H1 (cell line): Measurements from ENCODE around the gene CACNG7.

Experiments used
- BACH1 ChIP-seq: IDR thresholded peaks from 2 replicates; pipeline ENCODE4 v1.6.1; 2012; ENCODE audit warnings: low read length, improper control_type of control experiment
- RFX5 ChIP-seq: IDR thresholded peaks from 2 replicates; pipeline ENCODE4 v1.6.1; 2011; ENCODE audit warnings: low read depth, low read length, improper control_type of control experiment, borderline replicate concordance
- TF ChIP-seq, protein P1 (sequence below), 3 experiments: IDR thresholded peaks; 1 replicate in 2 of 3; 2 replicates in 1 of 3; pipeline versions ENCODE4 v1.5.1 to v1.6.1; 2011; ENCODE audit warnings: low read length in 3 of 3, mild to moderate bottlenecking in 3 of 3, inconsistent platforms in 2 of 3, low read depth in 1 of 3, moderate library complexity in 1 of 3; ENCODE audit not compliant: insufficient read depth in 1 of 3; ENCODE audit errors: control extremely low read depth in 1 of 3

DNA sequence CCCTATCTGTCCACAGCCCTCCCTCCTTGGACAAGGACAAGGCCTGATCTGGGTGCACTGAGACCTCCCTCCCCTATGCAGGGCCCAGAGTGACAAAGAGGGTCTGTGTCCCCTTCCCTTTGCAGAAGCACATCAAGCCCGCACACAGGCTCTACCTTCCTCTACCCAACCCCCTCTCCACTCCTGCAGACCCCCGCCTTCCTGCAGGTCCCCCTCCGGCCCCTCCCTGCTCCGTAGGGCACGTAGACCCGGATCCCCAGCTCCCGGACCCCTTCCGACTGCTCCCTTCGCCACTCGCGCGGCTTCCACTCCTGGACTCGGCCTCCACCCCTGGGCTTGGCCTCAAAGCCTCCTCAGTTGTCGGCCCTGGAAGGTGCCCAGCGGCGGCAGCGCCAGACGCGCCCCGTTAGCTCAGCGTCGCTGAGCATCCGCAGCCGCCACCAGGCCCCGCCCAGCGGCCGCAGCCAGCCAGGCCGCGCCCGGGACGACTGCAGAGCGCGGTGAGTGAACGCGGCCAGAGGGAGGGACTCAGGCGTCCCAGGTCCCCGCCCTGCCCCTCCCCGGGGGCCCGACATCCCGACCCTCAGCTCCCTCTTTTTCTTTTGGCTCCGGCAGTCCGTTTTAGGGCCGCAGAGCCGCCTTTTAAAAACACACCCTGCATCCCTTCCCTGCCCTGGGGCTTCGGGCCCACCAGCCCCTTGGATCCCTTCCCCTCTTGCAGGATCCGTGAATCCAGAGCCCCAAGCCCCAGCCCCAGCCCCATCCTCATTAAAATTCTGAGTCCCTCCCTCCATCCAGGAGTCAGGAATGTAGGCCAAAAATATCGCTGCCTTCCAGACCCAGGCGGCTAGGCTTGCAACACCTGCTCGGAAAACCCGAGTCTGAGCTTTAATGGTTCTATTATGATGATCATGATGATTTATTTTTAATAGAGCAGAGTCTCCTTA lies 42.9 kb upstream of the CACNG7 start:
- TF ChIP-seq RFX5 (no peak), BACH1 (no peak)
- TF ChIP-seq, protein P1, sequence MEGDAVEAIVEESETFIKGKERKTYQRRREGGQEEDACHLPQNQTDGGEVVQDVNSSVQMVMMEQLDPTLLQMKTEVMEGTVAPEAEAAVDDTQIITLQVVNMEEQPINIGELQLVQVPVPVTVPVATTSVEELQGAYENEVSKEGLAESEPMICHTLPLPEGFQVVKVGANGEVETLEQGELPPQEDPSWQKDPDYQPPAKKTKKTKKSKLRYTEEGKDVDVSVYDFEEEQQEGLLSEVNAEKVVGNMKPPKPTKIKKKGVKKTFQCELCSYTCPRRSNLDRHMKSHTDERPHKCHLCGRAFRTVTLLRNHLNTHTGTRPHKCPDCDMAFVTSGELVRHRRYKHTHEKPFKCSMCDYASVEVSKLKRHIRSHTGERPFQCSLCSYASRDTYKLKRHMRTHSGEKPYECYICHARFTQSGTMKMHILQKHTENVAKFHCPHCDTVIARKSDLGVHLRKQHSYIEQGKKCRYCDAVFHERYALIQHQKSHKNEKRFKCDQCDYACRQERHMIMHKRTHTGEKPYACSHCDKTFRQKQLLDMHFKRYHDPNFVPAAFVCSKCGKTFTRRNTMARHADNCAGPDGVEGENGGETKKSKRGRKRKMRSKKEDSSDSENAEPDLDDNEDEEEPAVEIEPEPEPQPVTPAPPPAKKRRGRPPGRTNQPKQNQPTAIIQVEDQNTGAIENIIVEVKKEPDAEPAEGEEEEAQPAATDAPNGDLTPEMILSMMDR (IDR thresholded peaks at IDR 0.05; ENCODE audit: control extremely low read depth in 1 of 3, insufficient read depth in 1 of 3, low read depth in 1 of 3, low read length in 3 of 3), result no peak
